Suprapubic skin (tissue), 4 donors: ENCODE measurements around the gene PKLR.
"Not testable (repeated sequence)": the region's sequence is repeated elsewhere in the genome, so short reads cannot be mapped to it uniquely, and the experiment has no call there.

Source experiments
- CTCF ChIP-seq, 2 donors: fragments of 200-600 bp in 1 of 2; fragments of 450-650 bp in 1 of 2; sonication (generic) in 1 of 2; IDR thresholded peaks; one replicate each; pipeline ENCODE4 v1.5.1; 2016 to 2019; ENCODE audit warnings: antibody characterized with exemption in 2 of 2, mild to moderate bottlenecking in 1 of 2, moderate library complexity in 1 of 2
- EP300 ChIP-seq: sonication (generic); formaldehyde crosslinking; IDR thresholded peaks from one replicate; pipeline ENCODE4 v1.6.1; 2017; ENCODE audit warnings: antibody characterized with exemption
- POLR2AphosphoS5 ChIP-seq, 3 donors: sonication (generic); formaldehyde crosslinking; IDR thresholded peaks; one replicate each; pipeline ENCODE4 v1.6.1; 2017; ENCODE audit warnings: antibody characterized with exemption in 3 of 3

DNA sequence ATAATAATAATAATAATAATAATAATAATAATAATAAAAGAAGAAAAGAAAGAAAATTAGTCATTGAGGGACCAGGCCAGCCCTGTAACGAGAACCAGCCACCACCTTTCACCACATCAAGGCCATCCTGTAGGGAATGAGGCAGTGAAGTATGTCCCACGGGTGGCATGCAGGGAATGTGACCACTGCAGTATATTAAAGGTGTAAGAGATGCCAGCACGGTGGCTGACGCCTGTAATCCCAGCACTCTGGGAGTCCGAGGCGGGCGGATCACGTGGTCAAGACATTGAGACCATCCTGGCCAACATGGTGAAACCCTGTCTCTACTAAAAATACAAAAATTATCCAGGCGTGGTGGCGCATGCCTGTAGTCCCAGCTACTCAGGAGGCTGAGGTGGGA lies 10.2 kb downstream of the PKLR start:
- TF ChIP-seq EP300; POLR2AphosphoS5 (IDR thresholded peaks at IDR 0.05); CTCF (IDR thresholded peaks at IDR 0.05): not testable (repeated sequence)
